ENCODE measurements around the gene SYNM.

Gene SYNM

GRCh38 chr15:99121691-99122410 is 17.0 kb downstream of the SYNM start:
- DNase-seq (ENCODE audit: low read depth in 1 of 2, low spot score in 1 of 2): no peak

- DNase-seq (ENCODE audit: low read depth in 1 of 2, low spot score in 1 of 2): no peak
These were observed 18.2 kb downstream of the SYNM start for GRCh38 chr15:99122831-99123712.

GRCh38 chr15:99123713-99124451 is 19.0 kb downstream of the SYNM start:
- no peak for DNase-seq (ENCODE audit: low read depth in 1 of 2, low spot score in 1 of 2)

- DNase-seq (ENCODE audit: low read depth in 1 of 2, low spot score in 1 of 2): no peak
These were observed 19.8 kb downstream of the SYNM start for GRCh38 chr15:99124641-99125040.

- DNase-seq (ENCODE audit: low read depth in 1 of 2, low spot score in 1 of 2): no peak
These were observed 20.4 kb downstream of the SYNM start for GRCh38 chr15:99125061-99125891.

GRCh38 chr15:99126131-99126588 is 21.3 kb downstream of the SYNM start:
- no peak for DNase-seq (ENCODE audit: low read depth in 1 of 2, low spot score in 1 of 2)

- DNase-seq (ENCODE audit: low read depth in 1 of 2, low spot score in 1 of 2): no peak
These were observed 22.1 kb downstream of the SYNM start for GRCh38 chr15:99126930-99127329.

GRCh38 chr15:99127773-99128172 is 22.9 kb downstream of the SYNM start:
- DNase-seq (ENCODE audit: low read depth in 1 of 2, low spot score in 1 of 2): no peak

- no peak for DNase-seq (ENCODE audit: low read depth in 1 of 2, low spot score in 1 of 2)
These were observed 23.5 kb downstream of the SYNM start for GRCh38 chr15:99128411-99128810.

- DNase-seq (ENCODE audit: low read depth in 1 of 2, low spot score in 1 of 2): no peak
These were observed 24.8 kb downstream of the SYNM start for GRCh38 chr15:99129644-99130043.

GRCh38 chr15:99130314-99130713 is 25.4 kb downstream of the SYNM start:
- no peak for DNase-seq (ENCODE audit: low read depth in 1 of 2, low spot score in 1 of 2)

GRCh38 chr15:99130765-99131440 is 26.0 kb downstream of the SYNM start:
- DNase-seq (ENCODE audit: low read depth in 1 of 2, low spot score in 1 of 2): no peak

GRCh38 chr15:99131441-99132023 is 26.7 kb downstream of the SYNM start:
- DNase-seq (ENCODE audit: low read depth in 1 of 2, low spot score in 1 of 2): no peak

- DNase-seq (ENCODE audit: low read depth in 1 of 2, low spot score in 1 of 2): no peak
These were observed 27.2 kb downstream of the SYNM start for GRCh38 chr15:99132122-99132521.

GRCh38 chr15:99132634-99133287 is 27.9 kb downstream of the SYNM start:
- DNase-seq (ENCODE audit: low read depth in 1 of 2, low spot score in 1 of 2): no peak

- DNase-seq (ENCODE audit: low read depth in 1 of 2, low spot score in 1 of 2): no peak
These were observed 29.5 kb downstream of the SYNM start for GRCh38 chr15:99134317-99134821.

GRCh38 chr15:99135194-99135593 is 30.3 kb downstream of the SYNM start:
- no peak for DNase-seq (ENCODE audit: low read depth in 1 of 2, low spot score in 1 of 2)

- DNase-seq (ENCODE audit: low read depth in 1 of 2, low spot score in 1 of 2): no peak
These were observed 32.2 kb downstream of the SYNM start for GRCh38 chr15:99137111-99137546.

GRCh38 chr15:99137877-99138276 is 33.0 kb downstream of the SYNM start:
- DNase-seq (ENCODE audit: low read depth in 1 of 2, low spot score in 1 of 2): no peak

Measured in stimulated activated CD4-positive, alpha-beta T cell treated with anti-CD3 and anti-CD28 coated beads, Interleukin-15, amount 100 ng/mL, for 1 hour (primary cell).